ENCODE data around the gene RBBP8. TPM values are rescaled to one million over a fixed set of nuclear protein-coding genes. Genes with fewer than 3 reads are reported as not detected.

The RBBP8 gene
- total RNA-seq, 1 experiment from 2014 or later: 46.7 TPM

DNA sequence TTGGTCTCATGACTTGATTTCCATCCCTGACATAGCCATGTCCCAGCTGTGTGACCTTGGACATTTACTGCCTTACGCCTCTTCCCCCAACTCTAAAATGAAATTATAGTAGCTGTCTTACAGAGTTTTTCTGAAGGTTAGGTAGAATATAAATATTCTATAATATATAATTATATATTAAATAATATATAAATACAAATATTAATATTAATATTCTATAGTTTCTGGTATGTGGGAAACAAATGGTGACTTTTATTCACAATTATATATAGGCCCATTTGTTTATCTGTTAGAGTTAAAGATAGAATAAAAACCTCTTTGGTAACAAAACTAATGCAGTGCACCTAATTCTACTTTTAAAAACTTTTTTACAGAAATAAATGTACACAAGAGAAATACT lies 1.7 kb downstream of the RBBP8 start:
- no peaks in the 10 kb centered on the region for H3K9me3 ChIP-seq
- H3K9me3 Mint-ChIP-seq (ENCODE audit: unreplicated experiment): no peaks in the 10 kb centered on the region
- H3K4me3 ChIP-seq (ENCODE audit: low read depth, low read length): no peak overlapping the region
- peak overlapping the region; percentile 92 for H3K4me3 Mint-ChIP-seq (ENCODE audit: unreplicated experiment)
- no peak for DNase-seq
- H3K4me1 ChIP-seq: peaks cover 8% of the 10 kb centered on the region; the same call in 1 of the 2 replicates
- intact Hi-C loops (cut with micrococcal nuclease; ENCODE audit: unreplicated experiment): loop anchor here (5.0 kb wide), 2 partner anchors 48 to 137 kb away; no protein-coding TSS in a partner anchor
- H3K36me3 Mint-ChIP-seq (ENCODE audit: insufficient read depth, unreplicated experiment): peaks cover 41% of the 10 kb centered on the region
- peaks cover 7% of the 10 kb centered on the region for H3K4me1 Mint-ChIP-seq (ENCODE audit: low read depth, unreplicated experiment)
- no peaks in the 10 kb centered on the region for H3K27me3 Mint-ChIP-seq (ENCODE audit: insufficient read depth, unreplicated experiment)
- CTCF ChIA-PET: no interaction called here
- TF ChIP-seq, protein P1, sequence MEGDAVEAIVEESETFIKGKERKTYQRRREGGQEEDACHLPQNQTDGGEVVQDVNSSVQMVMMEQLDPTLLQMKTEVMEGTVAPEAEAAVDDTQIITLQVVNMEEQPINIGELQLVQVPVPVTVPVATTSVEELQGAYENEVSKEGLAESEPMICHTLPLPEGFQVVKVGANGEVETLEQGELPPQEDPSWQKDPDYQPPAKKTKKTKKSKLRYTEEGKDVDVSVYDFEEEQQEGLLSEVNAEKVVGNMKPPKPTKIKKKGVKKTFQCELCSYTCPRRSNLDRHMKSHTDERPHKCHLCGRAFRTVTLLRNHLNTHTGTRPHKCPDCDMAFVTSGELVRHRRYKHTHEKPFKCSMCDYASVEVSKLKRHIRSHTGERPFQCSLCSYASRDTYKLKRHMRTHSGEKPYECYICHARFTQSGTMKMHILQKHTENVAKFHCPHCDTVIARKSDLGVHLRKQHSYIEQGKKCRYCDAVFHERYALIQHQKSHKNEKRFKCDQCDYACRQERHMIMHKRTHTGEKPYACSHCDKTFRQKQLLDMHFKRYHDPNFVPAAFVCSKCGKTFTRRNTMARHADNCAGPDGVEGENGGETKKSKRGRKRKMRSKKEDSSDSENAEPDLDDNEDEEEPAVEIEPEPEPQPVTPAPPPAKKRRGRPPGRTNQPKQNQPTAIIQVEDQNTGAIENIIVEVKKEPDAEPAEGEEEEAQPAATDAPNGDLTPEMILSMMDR (IDR thresholded peaks at IDR 0.05; ENCODE audit: insufficient read depth in 1 of 2, low read depth in 1 of 2, low read length in 1 of 2, severe bottlenecking in 1 of 2, unreplicated experiment in 1 of 2): no peak
- H3K27me3 ChIP-seq (replicated peaks; ENCODE audit: control insufficient read depth, insufficient read depth, low read length): no peaks in the 10 kb centered on the region
- no TSS peak for BruUV-seq (replicated peaks)
- H3K27ac Mint-ChIP-seq (ENCODE audit: unreplicated experiment): peak overlapping the region; percentile 91
- H3K36me3 ChIP-seq (ENCODE audit: control insufficient read depth, insufficient read depth, low read length): no peaks in the 10 kb centered on the region
- POLR2A ChIA-PET: no interaction called here

DNA sequence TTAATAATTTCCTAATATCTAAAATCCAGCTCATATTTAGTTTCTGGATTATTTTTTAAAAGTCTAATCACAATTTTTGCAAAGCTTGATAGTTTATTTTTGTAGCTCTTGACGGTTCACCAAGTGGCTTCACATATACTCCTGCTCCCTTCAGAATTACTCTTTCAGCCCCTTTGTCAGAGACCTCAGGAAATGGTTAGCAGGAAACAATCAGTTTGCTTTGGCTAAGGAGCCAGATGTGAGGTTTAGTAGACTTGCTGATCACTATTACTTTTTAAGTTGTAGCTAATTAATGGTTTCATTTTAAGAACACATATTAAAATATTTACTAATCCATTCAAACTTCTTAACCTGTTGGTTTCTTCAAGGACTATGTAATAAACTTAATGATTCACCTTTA lies 2.3 kb downstream of the RBBP8 start:
- TF ChIP-seq, protein P1 (IDR thresholded peaks at IDR 0.05; ENCODE audit: insufficient read depth in 1 of 2, low read depth in 1 of 2, low read length in 1 of 2, severe bottlenecking in 1 of 2, unreplicated experiment in 1 of 2): no peak
- peaks cover 6% of the 10 kb centered on the region; the same call in 1 of the 2 replicates for H3K4me1 ChIP-seq
- ChIA-PET CTCF (no interaction called here), POLR2A (no interaction called here)
- Mint-ChIP-seq H3K4me1 (ENCODE audit: low read depth, unreplicated experiment) (peaks cover 7% of the 10 kb centered on the region), H3K27ac (ENCODE audit: unreplicated experiment) (no peak overlapping the region), H3K36me3 (ENCODE audit: insufficient read depth, unreplicated experiment) (peaks cover 41% of the 10 kb centered on the region), H3K9me3 (ENCODE audit: unreplicated experiment) (no peaks in the 10 kb centered on the region), H3K4me3 (ENCODE audit: unreplicated experiment) (no peak overlapping the region), H3K27me3 (ENCODE audit: insufficient read depth, unreplicated experiment) (no peaks in the 10 kb centered on the region)
- no peaks in the 10 kb centered on the region for H3K36me3 ChIP-seq (ENCODE audit: control insufficient read depth, insufficient read depth, low read length)
- no TSS peak for BruUV-seq (replicated peaks)
- no peak for DNase-seq
- H3K4me3 ChIP-seq (ENCODE audit: low read depth, low read length): no peak overlapping the region
- H3K9me3 ChIP-seq: no peaks in the 10 kb centered on the region
- intact Hi-C loops (cut with micrococcal nuclease; ENCODE audit: unreplicated experiment): no loop called here
- no peaks in the 10 kb centered on the region for H3K27me3 ChIP-seq (replicated peaks; ENCODE audit: control insufficient read depth, insufficient read depth, low read length)

DNA sequence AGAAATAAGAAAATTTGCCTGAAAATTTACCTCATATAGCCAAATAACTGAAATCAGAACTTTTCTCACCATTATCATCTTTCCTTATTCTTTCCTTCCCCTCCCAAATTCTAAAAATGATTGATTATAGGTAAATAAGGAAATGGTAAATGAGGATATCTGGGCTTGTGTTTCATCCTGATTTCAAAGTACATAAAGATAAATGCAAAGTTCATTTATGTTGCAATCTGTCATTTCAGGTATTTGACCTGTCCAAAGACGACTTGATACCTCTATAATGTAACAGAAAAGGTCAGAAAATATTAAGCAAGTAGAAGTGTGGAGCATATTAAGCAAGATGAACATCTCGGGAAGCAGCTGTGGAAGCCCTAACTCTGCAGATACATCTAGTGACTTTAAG lies 3.4 kb downstream of the RBBP8 start:
- POLR2A ChIA-PET: no interaction called here
- intact Hi-C loops (cut with micrococcal nuclease; ENCODE audit: unreplicated experiment): no loop called here
- H3K4me1 Mint-ChIP-seq (ENCODE audit: low read depth, unreplicated experiment): peaks cover 6% of the 10 kb centered on the region
- CTCF ChIA-PET: no interaction called here
- H3K36me3 Mint-ChIP-seq (ENCODE audit: insufficient read depth, unreplicated experiment): peaks cover 41% of the 10 kb centered on the region
- no peaks in the 10 kb centered on the region for H3K9me3 ChIP-seq
- peaks cover 6% of the 10 kb centered on the region; the same call in 1 of the 2 replicates for H3K4me1 ChIP-seq
- TF ChIP-seq, protein P1 (IDR thresholded peaks at IDR 0.05; ENCODE audit: insufficient read depth in 1 of 2, low read depth in 1 of 2, low read length in 1 of 2, severe bottlenecking in 1 of 2, unreplicated experiment in 1 of 2): no peak
- no peak for DNase-seq
- no peaks in the 10 kb centered on the region for H3K27me3 ChIP-seq (replicated peaks; ENCODE audit: control insufficient read depth, insufficient read depth, low read length)
- no peaks in the 10 kb centered on the region for H3K36me3 ChIP-seq (ENCODE audit: control insufficient read depth, insufficient read depth, low read length)
- no peak overlapping the region for H3K4me3 Mint-ChIP-seq (ENCODE audit: unreplicated experiment)
- H3K9me3 Mint-ChIP-seq (ENCODE audit: unreplicated experiment): no peaks in the 10 kb centered on the region
- H3K27me3 Mint-ChIP-seq (ENCODE audit: insufficient read depth, unreplicated experiment): no peaks in the 10 kb centered on the region
- no peak overlapping the region for H3K4me3 ChIP-seq (ENCODE audit: low read depth, low read length)
- no peak overlapping the region for H3K27ac Mint-ChIP-seq (ENCODE audit: unreplicated experiment)
- no TSS peak for BruUV-seq (replicated peaks)

Data from Caco-2 (cell line).